Activated T-cell treated with anti-CD3 and anti-CD28 coated beads for 1 hour (primary cell): ENCODE data around the gene IFI27.

ENCODE experiments used
- DNase-seq: peaks from one replicate; pipeline ENCODE4 v3.0.0-alpha.2; 2020; ENCODE audit warnings: low read depth

IFI27 gene

DNA sequence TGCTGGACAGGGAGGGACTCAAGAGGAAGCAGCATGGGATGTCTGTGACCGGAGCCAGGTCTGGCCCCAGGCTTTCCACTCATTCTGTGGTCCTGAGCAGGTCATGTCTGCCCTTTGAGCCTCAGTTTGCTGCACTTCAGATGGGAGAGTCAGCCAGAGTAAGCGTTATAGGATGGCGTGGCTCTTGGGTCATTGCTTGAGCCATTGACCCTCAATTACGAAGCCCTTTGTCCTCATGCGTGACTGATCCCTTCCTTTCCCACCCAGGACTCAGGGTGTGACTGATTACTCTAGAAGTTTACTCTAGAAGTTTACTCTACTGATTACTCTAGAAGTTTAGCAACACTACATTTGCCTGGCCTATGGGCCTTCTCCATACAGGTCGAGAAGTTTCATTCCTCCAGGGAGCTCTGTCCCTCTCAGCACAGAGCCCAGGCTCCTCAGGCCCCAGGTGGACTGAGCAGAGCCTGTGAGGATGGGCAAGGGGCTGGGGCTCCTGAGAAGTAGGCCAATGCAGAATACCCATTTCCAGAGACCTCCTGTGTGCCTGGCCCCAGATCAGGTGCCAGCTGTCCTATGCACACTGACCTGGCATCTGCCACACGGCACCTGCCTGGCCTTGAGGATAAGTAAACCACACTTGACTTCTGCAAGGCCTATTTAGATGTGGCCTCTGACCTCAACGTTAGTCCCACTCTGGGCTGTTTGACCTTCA, 7.6 kb upstream of the IFI27 start:
- DNase-seq = no peak

DNA sequence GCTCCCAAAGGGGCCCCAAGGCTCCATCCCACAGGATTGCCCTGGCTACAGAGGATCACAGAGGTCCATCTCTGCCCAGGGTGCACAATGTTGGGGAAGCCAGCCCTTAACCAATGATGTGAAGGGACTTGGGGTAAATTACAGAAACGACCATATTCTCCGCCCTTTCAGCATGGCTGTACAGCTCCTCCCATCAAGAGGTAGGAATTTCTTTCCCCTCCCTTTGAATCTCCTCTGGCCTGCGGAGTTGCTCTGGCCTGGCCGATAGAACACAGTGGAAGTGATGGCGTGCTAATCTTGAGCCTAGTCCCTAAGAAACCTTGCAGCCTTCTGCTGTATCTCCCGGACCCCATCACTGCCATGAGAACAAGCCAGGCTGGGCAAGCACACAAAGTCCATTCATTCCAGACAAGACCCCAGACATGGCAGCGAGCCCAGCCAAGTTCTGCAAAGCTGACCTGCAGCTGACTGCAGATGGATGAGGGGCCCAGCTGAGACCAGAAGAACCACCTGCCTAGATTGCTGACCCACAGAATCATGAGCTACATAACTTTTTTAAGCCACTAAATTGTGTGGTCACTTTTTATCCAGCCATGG, 6.9 kb upstream of the IFI27 start:
- no peak for DNase-seq

DNA sequence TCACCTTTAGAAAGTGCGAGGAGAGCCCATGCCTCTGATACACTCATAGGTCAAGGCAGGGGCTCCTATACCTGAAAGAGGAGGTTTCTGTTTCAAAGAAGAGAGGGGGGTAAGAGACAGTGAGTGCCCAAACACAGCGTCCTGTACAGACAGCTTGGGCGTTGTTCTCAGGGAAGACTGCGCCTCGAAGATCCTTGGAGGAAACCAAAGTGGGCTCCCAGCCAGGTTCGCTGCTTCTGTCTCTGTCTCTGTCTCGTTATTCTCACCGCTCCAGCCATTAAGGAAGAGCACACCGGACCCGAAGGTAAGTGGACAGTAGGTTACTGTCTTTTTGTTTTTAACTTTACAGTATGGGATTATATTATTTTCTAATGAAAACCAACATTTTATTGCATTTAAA, 5.8 kb upstream of the IFI27 start:
- DNase-seq = no peak

GRCh38 chr14:94109915-94110250, 653 bp upstream of the IFI27 start:
- DNase-seq = no peak

DNA sequence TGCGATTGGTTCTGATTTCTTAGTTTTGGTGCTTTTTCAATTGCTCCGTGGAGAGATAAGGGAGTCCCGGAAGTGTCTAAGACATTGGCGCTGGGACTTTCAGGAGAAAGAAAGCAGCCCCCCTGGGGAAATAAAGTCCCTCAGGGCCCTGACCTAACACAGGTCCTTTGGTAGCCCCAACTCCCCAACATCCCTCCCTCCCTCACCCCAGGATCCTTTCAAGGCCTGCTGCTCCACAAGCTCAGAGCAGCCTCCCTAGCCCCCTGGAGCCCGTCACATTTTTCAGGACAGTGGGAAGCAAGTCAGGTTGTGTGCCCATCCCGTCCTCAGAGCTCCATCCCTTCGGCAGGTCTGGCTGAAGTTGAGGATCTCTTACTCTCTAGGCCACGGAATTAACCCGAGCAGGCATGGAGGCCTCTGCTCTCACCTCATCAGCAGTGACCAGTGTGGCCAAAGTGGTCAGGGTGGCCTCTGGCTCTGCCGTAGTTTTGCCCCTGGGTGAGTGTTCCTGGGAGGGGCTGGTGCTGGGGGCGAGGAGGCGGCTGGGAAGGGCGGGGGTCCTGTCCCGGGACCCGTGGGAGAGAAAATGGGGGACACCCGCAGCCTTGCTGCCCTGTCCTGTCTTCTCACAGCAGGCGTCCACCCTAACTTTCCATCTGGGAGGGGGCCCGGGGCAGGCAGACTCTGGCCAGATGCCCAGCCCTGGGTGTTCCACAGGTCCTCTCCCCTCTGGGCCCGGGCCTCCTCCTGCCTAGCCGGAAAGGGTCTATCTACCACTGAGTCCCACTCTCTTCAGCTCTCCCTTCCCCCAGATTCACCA, 950 bp downstream of the IFI27 start:
- DNase-seq = no peak

GRCh38 chr14:94112513-94113063, 2.1 kb downstream of the IFI27 start:
- DNase-seq = no peak

DNA sequence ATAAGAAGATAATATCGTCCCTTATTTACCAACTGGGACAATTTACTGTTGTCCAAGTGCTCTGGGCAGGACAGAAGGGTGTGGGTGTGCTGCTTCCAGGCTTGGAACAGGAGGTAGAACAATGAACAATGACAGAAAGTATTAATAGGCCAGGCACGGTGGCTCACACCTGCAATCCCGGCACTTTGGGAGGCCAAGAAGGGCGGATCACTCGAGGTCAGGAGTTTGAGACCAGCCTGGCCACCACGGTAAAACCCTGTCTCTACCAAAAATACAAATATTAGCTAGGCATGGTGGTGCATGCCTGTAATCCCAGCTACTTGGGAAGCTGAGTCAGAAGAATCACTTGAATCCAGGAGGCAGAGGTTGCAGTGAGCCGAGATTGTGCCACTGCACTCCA, 2.5 kb downstream of the IFI27 start:
- DNase-seq = no peak

- no peak for DNase-seq
Observed at GRCh38 chr14:94113490-94113889, 3.0 kb downstream of the IFI27 start.

DNA sequence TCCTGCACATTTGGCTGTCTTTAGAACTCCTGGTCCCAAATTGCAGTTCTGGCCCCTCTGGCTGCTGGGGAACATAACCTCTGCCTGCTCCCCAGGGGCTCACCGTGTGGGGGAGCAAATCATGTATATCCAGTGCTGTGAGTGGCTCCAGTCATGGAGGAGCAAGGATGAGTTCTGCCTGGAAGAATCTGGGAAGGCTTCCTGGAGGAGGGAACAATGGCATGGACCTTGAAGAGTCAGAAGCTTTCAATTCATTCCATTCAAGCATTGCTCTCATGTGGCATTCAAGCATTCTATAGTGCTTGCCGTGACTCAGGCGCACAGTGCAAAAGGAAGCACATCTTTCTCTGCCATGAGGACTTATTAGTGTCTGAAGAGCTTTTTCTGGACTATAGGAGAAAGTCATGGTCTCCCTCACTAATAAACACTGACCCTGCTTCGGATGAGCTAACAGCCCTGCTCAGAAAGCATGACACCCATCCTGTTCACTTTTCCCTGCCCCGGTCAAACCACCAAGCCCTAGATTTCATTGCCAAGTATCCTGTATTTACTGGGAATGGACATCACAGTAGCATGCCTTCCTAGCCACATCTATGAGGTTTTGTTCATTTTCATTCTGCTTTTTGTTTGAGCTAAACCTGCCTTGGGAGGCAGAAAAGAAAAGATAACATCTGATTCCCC, 3.5 kb downstream of the IFI27 start:
- DNase-seq = no peak

DNA sequence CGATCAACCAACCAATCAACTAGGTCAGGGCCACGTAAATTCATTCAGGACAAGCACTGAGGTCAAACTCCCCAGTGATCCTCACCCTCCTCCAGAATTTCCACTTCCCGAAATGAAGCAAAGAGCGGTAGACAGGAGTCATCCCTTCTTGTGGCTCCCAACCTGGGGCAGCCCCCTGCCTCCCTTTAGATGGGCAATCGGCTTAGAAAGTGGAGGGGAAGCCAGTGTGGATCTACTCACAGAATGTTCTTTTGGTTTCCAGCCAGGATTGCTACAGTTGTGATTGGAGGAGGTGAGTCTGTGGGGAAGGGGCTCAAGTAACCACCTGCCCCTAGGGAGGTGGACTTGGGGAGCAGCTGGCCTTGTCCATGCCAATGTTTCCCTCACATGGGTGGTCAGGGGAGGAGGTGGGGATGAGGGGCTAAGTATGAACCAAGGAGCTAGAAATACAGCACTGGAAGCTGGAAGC, 4.1 kb downstream of the IFI27 start:
- no peak for DNase-seq

- DNase-seq = no peak
Observed at GRCh38 chr14:94115058-94115591, 4.6 kb downstream of the IFI27 start.

DNA sequence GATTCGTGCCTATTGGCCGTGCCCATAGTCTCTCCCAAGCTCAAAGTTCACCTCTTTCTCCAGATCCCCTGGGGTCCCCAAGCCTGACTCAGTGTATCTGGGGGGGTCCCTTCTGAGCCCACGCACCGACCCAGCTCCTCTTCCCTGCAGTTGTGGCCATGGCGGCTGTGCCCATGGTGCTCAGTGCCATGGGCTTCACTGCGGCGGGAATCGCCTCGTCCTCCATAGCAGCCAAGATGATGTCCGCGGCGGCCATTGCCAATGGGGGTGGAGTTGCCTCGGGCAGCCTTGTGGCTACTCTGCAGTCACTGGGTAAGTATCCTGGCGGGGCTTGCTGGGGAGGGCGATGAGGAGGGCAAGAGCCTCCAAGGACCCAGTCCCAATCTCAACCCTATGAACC, 5.1 kb downstream of the IFI27 start:
- no peak for DNase-seq

GRCh38 chr14:94116701-94117100, 6.2 kb downstream of the IFI27 start:
- no peak for DNase-seq

GRCh38 chr14:94117856-94118255, 7.3 kb downstream of the IFI27 start:
- no peak for DNase-seq

- no peak for DNase-seq
Observed at GRCh38 chr14:94119071-94119470, 8.5 kb downstream of the IFI27 start.

DNA sequence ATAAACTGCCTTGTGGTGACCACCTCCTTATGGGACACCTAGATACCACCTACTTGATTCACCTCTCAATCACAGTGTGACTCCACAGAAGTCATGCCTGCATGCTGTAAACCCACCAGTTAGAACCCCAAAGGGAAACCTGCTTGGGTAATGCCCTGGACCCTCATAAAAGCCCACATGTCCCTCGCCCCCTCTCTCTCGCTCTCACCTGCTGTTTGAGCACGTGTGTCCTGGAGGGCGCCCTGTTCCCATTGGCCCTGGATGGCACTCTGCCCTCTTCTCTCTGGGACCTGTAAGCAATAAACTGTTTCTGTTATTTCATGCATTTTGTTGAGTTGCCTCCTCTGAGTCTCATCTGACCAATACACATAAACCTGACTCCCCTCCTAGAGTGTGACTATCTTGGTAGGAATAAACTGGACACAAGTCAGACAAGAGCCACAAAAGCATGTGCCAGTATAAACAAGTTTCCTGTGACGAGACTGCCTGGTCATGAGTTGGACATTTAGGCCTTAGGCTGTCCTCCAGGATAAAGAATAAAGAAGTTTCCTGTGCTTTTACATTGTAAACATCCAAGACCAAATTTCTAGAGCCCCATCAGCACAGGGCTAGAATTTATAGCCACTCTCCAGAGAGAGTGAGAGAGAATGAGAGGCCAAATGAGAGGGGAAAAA, 10.3 kb downstream of the IFI27 start:
- DNase-seq = no peak

GRCh38 chr14:94121485-94121884, 10.9 kb downstream of the IFI27 start:
- no peak for DNase-seq

GRCh38 chr14:94122438-94122837, 11.9 kb downstream of the IFI27 start:
- no peak for DNase-seq

DNA sequence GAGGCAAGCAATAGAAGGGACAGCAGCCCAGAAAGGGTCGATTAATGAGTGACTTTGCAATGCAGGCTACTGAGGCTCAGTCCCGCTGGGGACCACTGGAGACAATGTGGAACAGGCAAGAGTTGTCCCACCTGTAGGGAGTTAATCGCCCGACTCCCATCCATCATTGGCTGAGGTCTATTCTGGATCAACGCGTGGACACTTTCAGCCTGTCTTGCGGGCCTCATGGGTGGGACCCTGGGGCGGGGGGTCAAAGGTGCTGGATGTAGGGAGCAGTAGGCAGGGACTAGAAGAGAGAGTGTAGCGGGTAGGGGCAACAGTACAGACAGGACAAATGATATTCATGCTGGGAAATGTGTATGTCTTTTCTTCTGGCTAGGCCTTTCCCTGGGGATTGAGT, 12.8 kb downstream of the IFI27 start:
- DNase-seq = no peak

GRCh38 chr14:94123868-94124267, 13.3 kb downstream of the IFI27 start:
- DNase-seq = no peak

DNA sequence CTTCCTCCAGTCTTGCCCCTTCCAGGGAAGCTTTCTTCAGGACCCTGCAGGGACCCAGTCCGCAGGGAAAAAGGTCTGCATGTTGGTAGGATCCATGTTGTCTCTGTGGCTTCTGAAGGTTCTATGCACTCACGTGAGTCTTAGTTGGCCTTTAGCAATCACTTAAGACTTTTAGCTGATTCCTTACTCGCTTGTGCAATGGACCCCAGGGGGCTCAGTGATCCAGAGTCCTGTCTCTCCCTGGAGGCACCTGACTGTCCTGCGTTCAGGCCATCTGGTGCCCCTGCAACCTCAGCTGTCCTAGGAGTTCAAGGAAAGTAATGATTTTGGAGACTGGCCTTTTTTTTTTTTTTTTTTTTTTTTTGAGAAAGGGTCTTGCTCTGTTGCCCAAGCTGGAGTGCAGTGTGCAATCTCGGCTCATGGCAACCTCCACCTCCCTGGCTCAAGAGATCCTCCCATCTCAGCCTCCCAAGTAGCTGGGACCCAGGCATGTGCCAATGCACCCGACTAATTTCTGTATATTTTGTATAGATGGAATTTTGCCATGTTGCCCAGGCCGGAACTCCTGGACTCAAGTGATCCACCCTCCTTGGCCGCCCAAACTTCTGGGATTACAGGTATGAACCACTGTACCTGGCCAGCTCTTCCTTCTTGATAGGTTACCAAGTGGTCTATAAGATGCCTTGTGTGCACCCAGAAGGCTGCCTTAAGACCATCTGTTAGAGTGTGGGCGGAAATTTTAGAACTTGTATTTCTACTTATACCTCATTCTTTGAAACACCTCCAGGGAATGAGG, 14.2 kb downstream of the IFI27 start:
- no peak for DNase-seq
